HG03571 (cell line): ENCODE results near the gene KSR1.

ENCODE experiments used
- ATAC-seq: cut with Tn5 transposase; IDR thresholded peaks from one replicate; pipeline ENCODE4 v1.9.1; 2021; ENCODE audit not compliant: unreplicated experiment

KSR1 gene

GRCh38 chr17:27533874-27534815 is 77.9 kb downstream of the KSR1 start:
- ATAC-seq = no peak

- ATAC-seq = no peak
Observed at GRCh38 chr17:27535178-27535928, 79.1 kb downstream of the KSR1 start.

GRCh38 chr17:27535975-27536374 is 79.7 kb downstream of the KSR1 start:
- no peak for ATAC-seq

- ATAC-seq = no peak
Observed at GRCh38 chr17:27536781-27537180, 80.5 kb downstream of the KSR1 start.

- no peak for ATAC-seq
Observed at GRCh38 chr17:27538156-27538955, 82.1 kb downstream of the KSR1 start.

GRCh38 chr17:27539152-27539551 is 82.9 kb downstream of the KSR1 start:
- ATAC-seq = no peak

- ATAC-seq = no peak
Observed at GRCh38 chr17:27539794-27540317, 83.6 kb downstream of the KSR1 start.

GRCh38 chr17:27540318-27541101 is 84.3 kb downstream of the KSR1 start:
- no peak for ATAC-seq

- ATAC-seq = no peak
Observed at GRCh38 chr17:27541301-27542023, 85.2 kb downstream of the KSR1 start.

GRCh38 chr17:27542841-27543463 is 86.7 kb downstream of the KSR1 start:
- ATAC-seq = no peak

GRCh38 chr17:27543464-27543856 is 87.2 kb downstream of the KSR1 start:
- no peak for ATAC-seq

GRCh38 chr17:27543958-27544349 is 87.7 kb downstream of the KSR1 start:
- no peak for ATAC-seq

- peak; percentile 75 for ATAC-seq
Observed at GRCh38 chr17:27544350-27545131, 88.3 kb downstream of the KSR1 start.

GRCh38 chr17:27545562-27546229 is 89.4 kb downstream of the KSR1 start:
- no peak for ATAC-seq

- ATAC-seq = peak; percentile 32
Observed at GRCh38 chr17:27546624-27547300, 90.5 kb downstream of the KSR1 start.

- no peak for ATAC-seq
Observed at GRCh38 chr17:27547301-27547683, 91.0 kb downstream of the KSR1 start.

GRCh38 chr17:27548369-27548768 is 92.1 kb downstream of the KSR1 start:
- no peak for ATAC-seq
